Vagina (tissue), 2 donors: ENCODE data around the gene SLC25A17. TPM values are rescaled to one million over a fixed set of nuclear protein-coding genes. Genes with fewer than 3 reads are reported as not detected.
"Not testable (repeated sequence)": the region's sequence is repeated elsewhere in the genome, so short reads cannot be mapped to it uniquely, and the experiment has no call there.

Experiments used
- DNase-seq, 2 donors: peaks; one replicate each; pipeline ENCODE4 v3.0.0-alpha.2; 2017; ENCODE audit errors: extremely low spot score in 2 of 2
- H3K27ac ChIP-seq: fragments of 200-600 bp; sonication (generic); one replicate; pipeline ENCODE4 v1.5.1; 2019
- H3K27me3 ChIP-seq: fragments of 200-600 bp; sonication (generic); one replicate; pipeline ENCODE4 v1.5.1; 2019
- H3K36me3 ChIP-seq, 2 donors: fragments of 200-600 bp; sonication (generic); one replicate each; pipeline ENCODE4 v1.5.1; 2017 to 2019
- H3K4me1 ChIP-seq: fragments of 200-600 bp; sonication (generic); one replicate; pipeline ENCODE4 v1.5.1; 2019
- H3K4me3 ChIP-seq, 2 donors: fragments of 200-600 bp; sonication (generic); 1 replicate in 1 of 2; 2 replicates in 1 of 2; pipeline ENCODE4 v1.5.1; 2016 to 2019
- H3K9me3 ChIP-seq: fragments of 200-600 bp; sonication (generic); one replicate; pipeline ENCODE4 v1.5.1; 2019
- POLR2A ChIP-seq, 2 donors: fragments of 450-650 bp; IDR thresholded peaks; one replicate each; pipeline ENCODE4 v1.6.1; 2017; ENCODE audit warnings: antibody characterized with exemption in 2 of 2, mild to moderate bottlenecking in 2 of 2, moderate library complexity in 2 of 2
- POLR2AphosphoS5 ChIP-seq, 2 donors: sonication (generic); formaldehyde crosslinking; IDR thresholded peaks; one replicate each; pipeline ENCODE4 v1.9.0; 2017; ENCODE audit warnings: antibody characterized with exemption in 2 of 2, mild to moderate bottlenecking in 2 of 2, low read depth in 1 of 2; ENCODE audit not compliant: insufficient read depth in 1 of 2
- intact Hi-C: fragments of 100-400 bp; cut with DNase I; formaldehyde crosslinking; loops from one replicate; pipeline ENCODE4 v1.15.1; 2023
- total RNA-seq: library from RNA; depleted of rRNA; stranded (reverse); fragments of >200 nt; gene quantifications from one replicate; pipeline ENCODE4 v1.2.3, GENCODE V29; 2016
- TF ChIP-seq, protein P1 (sequence below), 3 experiments: fragments of 450-650 bp in 2 of 3; fragments of 200-600 bp in 1 of 3; sonication (generic) in 1 of 3; IDR thresholded peaks; one replicate each; pipeline ENCODE4 v1.5.1; 2017 to 2019; ENCODE audit warnings: antibody characterized with exemption in 3 of 3, mild to moderate bottlenecking in 2 of 3, moderate library complexity in 2 of 3

Gene SLC25A17
- total RNA-seq, 1 donor from 2014 or later, result 18.4 TPM

DNA sequence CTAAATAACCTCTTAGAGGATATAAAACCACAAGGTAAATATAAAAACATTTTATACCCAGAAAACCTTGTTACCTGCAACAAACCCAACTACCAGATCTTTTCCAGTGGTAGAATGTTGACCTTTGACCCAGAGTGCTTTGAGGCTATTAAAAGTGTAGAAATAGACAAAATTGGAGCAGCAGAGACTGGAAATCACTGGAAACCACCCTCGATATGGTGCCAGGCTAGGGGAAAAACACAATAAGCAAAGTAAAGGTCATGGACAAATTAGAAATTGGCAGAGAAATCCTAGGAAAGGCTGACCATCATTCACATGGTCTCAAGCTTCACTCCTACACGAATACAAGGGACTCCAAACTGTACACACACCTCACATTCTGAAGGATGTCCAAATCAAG lies 26.7 kb downstream of the SLC25A17 start:
- Histone ChIP-seq H3K27ac (no peak overlapping the region), H3K36me3 (peaks cover 0 to 6% of the 10 kb centered on the region in 2 donors), H3K9me3 (no peaks in the 10 kb centered on the region), H3K4me1 (no peaks in the 10 kb centered on the region), H3K27me3 (no peaks in the 10 kb centered on the region), H3K4me3 (no peak overlapping the region)
- no peak for TF ChIP-seq POLR2AphosphoS5 (IDR thresholded peaks at IDR 0.05; ENCODE audit: insufficient read depth in 1 of 2, low read depth in 1 of 2)
- TF ChIP-seq POLR2A (IDR thresholded peaks at IDR 0.05), result no peak
- TF ChIP-seq, protein P1, sequence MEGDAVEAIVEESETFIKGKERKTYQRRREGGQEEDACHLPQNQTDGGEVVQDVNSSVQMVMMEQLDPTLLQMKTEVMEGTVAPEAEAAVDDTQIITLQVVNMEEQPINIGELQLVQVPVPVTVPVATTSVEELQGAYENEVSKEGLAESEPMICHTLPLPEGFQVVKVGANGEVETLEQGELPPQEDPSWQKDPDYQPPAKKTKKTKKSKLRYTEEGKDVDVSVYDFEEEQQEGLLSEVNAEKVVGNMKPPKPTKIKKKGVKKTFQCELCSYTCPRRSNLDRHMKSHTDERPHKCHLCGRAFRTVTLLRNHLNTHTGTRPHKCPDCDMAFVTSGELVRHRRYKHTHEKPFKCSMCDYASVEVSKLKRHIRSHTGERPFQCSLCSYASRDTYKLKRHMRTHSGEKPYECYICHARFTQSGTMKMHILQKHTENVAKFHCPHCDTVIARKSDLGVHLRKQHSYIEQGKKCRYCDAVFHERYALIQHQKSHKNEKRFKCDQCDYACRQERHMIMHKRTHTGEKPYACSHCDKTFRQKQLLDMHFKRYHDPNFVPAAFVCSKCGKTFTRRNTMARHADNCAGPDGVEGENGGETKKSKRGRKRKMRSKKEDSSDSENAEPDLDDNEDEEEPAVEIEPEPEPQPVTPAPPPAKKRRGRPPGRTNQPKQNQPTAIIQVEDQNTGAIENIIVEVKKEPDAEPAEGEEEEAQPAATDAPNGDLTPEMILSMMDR (IDR thresholded peaks at IDR 0.05), result no peak
- no peak for DNase-seq
- intact Hi-C loops, result no loop called here

GRCh38 chr22:40791241-40791640 lies 27.9 kb downstream of the SLC25A17 start:
- TF ChIP-seq POLR2AphosphoS5 (IDR thresholded peaks at IDR 0.05; ENCODE audit: insufficient read depth in 1 of 2, low read depth in 1 of 2), result no peak
- TF ChIP-seq, protein P1 (IDR thresholded peaks at IDR 0.05), result no peak
- no peak for TF ChIP-seq POLR2A (IDR thresholded peaks at IDR 0.05)
- Histone ChIP-seq H3K27ac (no peak overlapping the region), H3K36me3 (peaks cover 0 to 6% of the 10 kb centered on the region in 2 donors), H3K4me3 (no peak overlapping the region), H3K9me3 (no peaks in the 10 kb centered on the region), H3K4me1 (no peaks in the 10 kb centered on the region), H3K27me3 (no peaks in the 10 kb centered on the region)
- no peak for DNase-seq
- intact Hi-C loops, result no loop called here

GRCh38 chr22:40789131-40789530 lies 30.0 kb downstream of the SLC25A17 start:
- H3K27ac ChIP-seq, result no peak overlapping the region
- H3K4me1 ChIP-seq, result no peaks in the 10 kb centered on the region
- H3K9me3 ChIP-seq, result no peaks in the 10 kb centered on the region
- no peak overlapping the region for H3K4me3 ChIP-seq
- peaks cover 0 to 6% of the 10 kb centered on the region in 2 donors for H3K36me3 ChIP-seq
- DNase-seq, result no peak
- no peak for TF ChIP-seq POLR2A (IDR thresholded peaks at IDR 0.05)
- TF ChIP-seq, protein P1 (IDR thresholded peaks at IDR 0.05), result no peak
- no peak for TF ChIP-seq POLR2AphosphoS5 (IDR thresholded peaks at IDR 0.05; ENCODE audit: insufficient read depth in 1 of 2, low read depth in 1 of 2)
- H3K27me3 ChIP-seq, result no peaks in the 10 kb centered on the region
- intact Hi-C loops, result no loop called here

GRCh38 chr22:40782521-40782920 lies 36.6 kb downstream of the SLC25A17 start:
- no peaks in the 10 kb centered on the region for H3K36me3 ChIP-seq
- no peak overlapping the region for H3K4me3 ChIP-seq
- H3K4me1 ChIP-seq, result no peaks in the 10 kb centered on the region
- no peak for DNase-seq
- intact Hi-C loops, result no loop called here
- TF ChIP-seq POLR2A (IDR thresholded peaks at IDR 0.05) (no peak), POLR2AphosphoS5 (IDR thresholded peaks at IDR 0.05; ENCODE audit: insufficient read depth in 1 of 2, low read depth in 1 of 2) (no peak)
- TF ChIP-seq, protein P1 (IDR thresholded peaks at IDR 0.05), result no peak
- H3K27me3 ChIP-seq, result no peaks in the 10 kb centered on the region
- H3K27ac ChIP-seq, result no peak overlapping the region
- no peaks in the 10 kb centered on the region for H3K9me3 ChIP-seq

- H3K36me3 ChIP-seq, intact Hi-C loops: not testable (repeated sequence)
Measured at GRCh38 chr22:40781749-40782148, 37.4 kb downstream of the SLC25A17 start.

DNA sequence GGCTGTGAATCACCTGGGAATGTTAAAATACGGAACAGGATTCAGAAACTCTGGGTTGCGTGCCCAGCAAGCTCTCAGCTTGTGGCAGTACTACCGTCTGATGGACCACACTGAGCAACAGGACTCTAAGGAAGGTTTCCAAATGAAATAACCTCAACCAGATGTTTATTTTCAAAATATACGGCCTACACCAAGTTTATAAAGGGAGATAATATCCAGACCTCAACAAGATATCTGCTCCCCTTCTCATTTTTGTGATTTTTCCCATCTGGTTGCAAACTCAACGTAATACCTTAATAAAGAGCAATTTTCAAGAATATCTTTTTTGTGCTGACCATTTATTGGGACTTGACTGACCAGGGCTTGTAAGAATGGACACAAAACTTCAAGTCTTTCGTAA lies 49.4 kb downstream of the SLC25A17 start:
- H3K4me1 ChIP-seq, result no peaks in the 10 kb centered on the region
- no peak for DNase-seq
- intact Hi-C loops, result no loop called here
- no peaks in the 10 kb centered on the region for H3K9me3 ChIP-seq
- TF ChIP-seq, protein P1 (IDR thresholded peaks at IDR 0.05), result no peak
- TF ChIP-seq POLR2A (IDR thresholded peaks at IDR 0.05), result no peak
- TF ChIP-seq POLR2AphosphoS5 (IDR thresholded peaks at IDR 0.05; ENCODE audit: insufficient read depth in 1 of 2, low read depth in 1 of 2), result no peak
- no peaks in the 10 kb centered on the region for H3K27me3 ChIP-seq
- no peak overlapping the region for H3K27ac ChIP-seq
- peaks cover 0 to 48% of the 10 kb centered on the region in 2 donors for H3K36me3 ChIP-seq
- H3K4me3 ChIP-seq, result no peak overlapping the region

More at GRCh38 chr22:40781749-40782148, 37.4 kb downstream of the SLC25A17 start:
- not testable (repeated sequence) for H3K9me3 ChIP-seq, H3K4me3 ChIP-seq, H3K4me1 ChIP-seq, H3K27ac ChIP-seq, DNase-seq, H3K27me3 ChIP-seq
